Panc1 (cell line): ENCODE data around the gene TECPR2.

ENCODE experiments used
- POLR2AphosphoS5 ChIP-seq: IDR thresholded peaks from 2 replicates; pipeline ENCODE4 v1.6.1; 2012; ENCODE audit warnings: mild to moderate bottlenecking, low read depth, low read length, moderate library complexity
- TCF7L2 ChIP-seq: IDR thresholded peaks from 2 replicates; pipeline ENCODE4 v1.6.1; 2011; ENCODE audit warnings: mild to moderate bottlenecking, low read depth, low read length, inconsistent platforms
- TF ChIP-seq, protein P1 (sequence below): fragments of 450-650 bp; IDR thresholded peaks from 2 replicates; pipeline ENCODE4 v1.5.1; 2017; ENCODE audit warnings: mild to moderate bottlenecking
- TF ChIP-seq, protein P2 (sequence below), 2 experiments: IDR thresholded peaks; 2 replicates each; pipeline ENCODE4 v1.6.1; 2011 to 2012; ENCODE audit warnings: low read depth in 2 of 2, control low read depth in 1 of 2, low read length in 1 of 2, mild to moderate bottlenecking in 1 of 2, moderate library complexity in 1 of 2; ENCODE audit not compliant: insufficient read depth in 1 of 2

DNA sequence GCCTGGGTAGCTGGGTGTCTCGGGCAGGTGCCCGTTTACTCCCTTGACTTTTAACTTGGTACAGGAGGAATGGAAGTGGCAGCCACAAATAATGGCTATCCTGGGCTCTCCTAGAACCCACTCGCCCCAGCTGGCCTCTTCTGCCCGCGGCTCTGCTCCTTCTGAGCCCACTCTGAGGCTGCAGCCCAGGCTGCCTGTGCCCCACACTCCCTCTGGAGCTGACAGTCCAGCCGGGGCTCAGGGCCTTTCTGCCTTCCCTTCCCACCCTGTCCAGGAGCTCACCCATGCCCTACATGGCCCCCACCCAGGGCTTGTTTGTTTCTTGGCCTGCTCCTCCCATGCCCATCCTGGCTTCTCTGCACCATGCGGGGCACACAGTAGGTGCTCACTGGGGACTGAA lies 27.6 kb upstream of the TECPR2 start:
- TF ChIP-seq, protein P1, sequence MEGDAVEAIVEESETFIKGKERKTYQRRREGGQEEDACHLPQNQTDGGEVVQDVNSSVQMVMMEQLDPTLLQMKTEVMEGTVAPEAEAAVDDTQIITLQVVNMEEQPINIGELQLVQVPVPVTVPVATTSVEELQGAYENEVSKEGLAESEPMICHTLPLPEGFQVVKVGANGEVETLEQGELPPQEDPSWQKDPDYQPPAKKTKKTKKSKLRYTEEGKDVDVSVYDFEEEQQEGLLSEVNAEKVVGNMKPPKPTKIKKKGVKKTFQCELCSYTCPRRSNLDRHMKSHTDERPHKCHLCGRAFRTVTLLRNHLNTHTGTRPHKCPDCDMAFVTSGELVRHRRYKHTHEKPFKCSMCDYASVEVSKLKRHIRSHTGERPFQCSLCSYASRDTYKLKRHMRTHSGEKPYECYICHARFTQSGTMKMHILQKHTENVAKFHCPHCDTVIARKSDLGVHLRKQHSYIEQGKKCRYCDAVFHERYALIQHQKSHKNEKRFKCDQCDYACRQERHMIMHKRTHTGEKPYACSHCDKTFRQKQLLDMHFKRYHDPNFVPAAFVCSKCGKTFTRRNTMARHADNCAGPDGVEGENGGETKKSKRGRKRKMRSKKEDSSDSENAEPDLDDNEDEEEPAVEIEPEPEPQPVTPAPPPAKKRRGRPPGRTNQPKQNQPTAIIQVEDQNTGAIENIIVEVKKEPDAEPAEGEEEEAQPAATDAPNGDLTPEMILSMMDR = no peak
- TF ChIP-seq POLR2AphosphoS5 (no peak), TCF7L2 (no peak)
- TF ChIP-seq, protein P2, sequence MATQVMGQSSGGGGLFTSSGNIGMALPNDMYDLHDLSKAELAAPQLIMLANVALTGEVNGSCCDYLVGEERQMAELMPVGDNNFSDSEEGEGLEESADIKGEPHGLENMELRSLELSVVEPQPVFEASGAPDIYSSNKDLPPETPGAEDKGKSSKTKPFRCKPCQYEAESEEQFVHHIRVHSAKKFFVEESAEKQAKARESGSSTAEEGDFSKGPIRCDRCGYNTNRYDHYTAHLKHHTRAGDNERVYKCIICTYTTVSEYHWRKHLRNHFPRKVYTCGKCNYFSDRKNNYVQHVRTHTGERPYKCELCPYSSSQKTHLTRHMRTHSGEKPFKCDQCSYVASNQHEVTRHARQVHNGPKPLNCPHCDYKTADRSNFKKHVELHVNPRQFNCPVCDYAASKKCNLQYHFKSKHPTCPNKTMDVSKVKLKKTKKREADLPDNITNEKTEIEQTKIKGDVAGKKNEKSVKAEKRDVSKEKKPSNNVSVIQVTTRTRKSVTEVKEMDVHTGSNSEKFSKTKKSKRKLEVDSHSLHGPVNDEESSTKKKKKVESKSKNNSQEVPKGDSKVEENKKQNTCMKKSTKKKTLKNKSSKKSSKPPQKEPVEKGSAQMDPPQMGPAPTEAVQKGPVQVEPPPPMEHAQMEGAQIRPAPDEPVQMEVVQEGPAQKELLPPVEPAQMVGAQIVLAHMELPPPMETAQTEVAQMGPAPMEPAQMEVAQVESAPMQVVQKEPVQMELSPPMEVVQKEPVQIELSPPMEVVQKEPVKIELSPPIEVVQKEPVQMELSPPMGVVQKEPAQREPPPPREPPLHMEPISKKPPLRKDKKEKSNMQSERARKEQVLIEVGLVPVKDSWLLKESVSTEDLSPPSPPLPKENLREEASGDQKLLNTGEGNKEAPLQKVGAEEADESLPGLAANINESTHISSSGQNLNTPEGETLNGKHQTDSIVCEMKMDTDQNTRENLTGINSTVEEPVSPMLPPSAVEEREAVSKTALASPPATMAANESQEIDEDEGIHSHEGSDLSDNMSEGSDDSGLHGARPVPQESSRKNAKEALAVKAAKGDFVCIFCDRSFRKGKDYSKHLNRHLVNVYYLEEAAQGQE (IDR thresholded peaks at IDR 0.05; ENCODE audit: insufficient read depth in 1 of 2, low read depth in 2 of 2, low read length in 1 of 2) = no peak
